SK-N-SH treated with all-trans-retinoic acid at 6 μM for 48 hours (cell line): ENCODE data around the gene ALG11.

ENCODE experiments used
- ATAC-seq: fragments of 200-7000 bp; cut with Tn5 transposase; 3 replicates; pipeline ENCODE4 v1.9.1; 2020; ENCODE audit warnings: mild to moderate bottlenecking, moderate library complexity
- ARNTL ChIP-seq: fragments of 450-650 bp; formaldehyde crosslinking; IDR thresholded peaks from 2 replicates; pipeline ENCODE4 v1.5.0; 2020; ENCODE audit warnings: low read depth, mild to moderate bottlenecking, moderate library complexity, borderline replicate concordance
- BACH2 ChIP-seq: fragments of 250-450 bp; sonication (Bioruptor Pico); IDR thresholded peaks from 2 replicates; pipeline ENCODE4 v1.9.0; 2021; ENCODE audit warnings: mild to moderate bottlenecking, borderline replicate concordance
- CREB5 ChIP-seq: fragments of 250-450 bp; sonication (Bioruptor Pico); IDR thresholded peaks from 2 replicates; pipeline ENCODE4 v1.5.1; 2020; ENCODE audit warnings: low read depth, mild to moderate bottlenecking, moderate library complexity
- CSDC2 ChIP-seq: fragments of 250-450 bp; sonication (Bioruptor Pico); IDR thresholded peaks from 2 replicates; pipeline ENCODE4 v1.5.0; 2020; ENCODE audit warnings: mild to moderate bottlenecking, moderate library complexity
- CSRNP3 ChIP-seq: fragments of 250-450 bp; sonication (Bioruptor Pico); IDR thresholded peaks from 2 replicates; pipeline ENCODE4 v1.5.1; 2021; ENCODE audit warnings: mild to moderate bottlenecking, moderate library complexity
- ESRRG ChIP-seq: fragments of 250-450 bp; sonication (Bioruptor Pico); IDR thresholded peaks from 2 replicates; pipeline ENCODE4 v1.6.1; 2021; ENCODE audit warnings: mild to moderate bottlenecking
- GLIS3 ChIP-seq: fragments of 250-450 bp; sonication (Bioruptor Pico); IDR thresholded peaks from 2 replicates; pipeline ENCODE4 v1.5.0; 2020; ENCODE audit warnings: mild to moderate bottlenecking, moderate library complexity
- ISL1 ChIP-seq: fragments of 250-450 bp; sonication (Bioruptor Pico); IDR thresholded peaks from 2 replicates; pipeline ENCODE4 v2.1.2; 2022; ENCODE audit warnings: mild to moderate bottlenecking, moderate library complexity
- OSR1 ChIP-seq: fragments of 250-450 bp; sonication (Bioruptor Pico); IDR thresholded peaks from 2 replicates; pipeline ENCODE4 v1.8.0; 2022; ENCODE audit warnings: moderate library complexity, mild to moderate bottlenecking, inconsistent platforms
- RARB ChIP-seq: fragments of 250-450 bp; sonication (Bioruptor Pico); IDR thresholded peaks from 2 replicates; pipeline ENCODE4 v1.8.0; 2021; ENCODE audit warnings: mild to moderate bottlenecking, moderate library complexity
- SNAI2 ChIP-seq: fragments of 250-450 bp; sonication (Bioruptor Pico); IDR thresholded peaks from 2 replicates; pipeline ENCODE4 v1.5.0; 2020; ENCODE audit warnings: mild to moderate bottlenecking, moderate library complexity
- TCF4 ChIP-seq: fragments of 250-450 bp; sonication (Bioruptor Pico); IDR thresholded peaks from 2 replicates; pipeline ENCODE4 v1.8.0; 2021; ENCODE audit warnings: mild to moderate bottlenecking, moderate library complexity, borderline replicate concordance
- TOX ChIP-seq: fragments of 250-450 bp; sonication (Bioruptor Pico); IDR thresholded peaks from 2 replicates; pipeline ENCODE4 v1.8.0; 2021; ENCODE audit warnings: mild to moderate bottlenecking, moderate library complexity, borderline replicate concordance
- TSHZ2 ChIP-seq: fragments of 250-450 bp; sonication (Bioruptor Pico); IDR thresholded peaks from 2 replicates; pipeline ENCODE4 v1.5.0; 2020; ENCODE audit warnings: mild to moderate bottlenecking, moderate library complexity
- ZFP3 ChIP-seq: fragments of 250-450 bp; sonication (Bioruptor Pico); IDR thresholded peaks from 2 replicates; pipeline ENCODE4 v1.5.0; 2020; ENCODE audit warnings: mild to moderate bottlenecking, moderate library complexity
- ZNF565 ChIP-seq: fragments of 450-650 bp; formaldehyde crosslinking; conservative IDR thresholded peaks from 2 replicates; pipeline ENCODE4 v1.5.0; 2020; ENCODE audit warnings: low read depth, mild to moderate bottlenecking, moderate library complexity
- ZNF8 ChIP-seq: fragments of 450-650 bp; formaldehyde crosslinking; IDR thresholded peaks from 2 replicates; pipeline ENCODE4 v1.5.0; 2020; ENCODE audit warnings: mild to moderate bottlenecking, moderate library complexity
- TF ChIP-seq, protein P1 (sequence below): fragments of 250-450 bp; sonication (Bioruptor Pico); IDR thresholded peaks from 2 replicates; pipeline ENCODE4 v1.8.0; 2021; ENCODE audit warnings: low read depth, mild to moderate bottlenecking, moderate library complexity, borderline replicate concordance
- TF ChIP-seq, protein P2 (sequence below): fragments of 250-450 bp; sonication (Bioruptor Pico); IDR thresholded peaks from 2 replicates; pipeline ENCODE4 v1.8.0; 2020; ENCODE audit warnings: mild to moderate bottlenecking, moderate library complexity, borderline replicate concordance

Gene ALG11

GRCh38 chr13:52004511-52005170 is 7.6 kb upstream of the ALG11 start:
- TF ChIP-seq ZNF565 (CRISPR knock-in tag) (no peak), CREB5 (no peak), BACH2 (CRISPR knock-in tag) (no peak), ESRRG (CRISPR knock-in tag) (no peak)
- TF ChIP-seq, all 23 proteins: peak for 0
- no peak for ATAC-seq

DNA sequence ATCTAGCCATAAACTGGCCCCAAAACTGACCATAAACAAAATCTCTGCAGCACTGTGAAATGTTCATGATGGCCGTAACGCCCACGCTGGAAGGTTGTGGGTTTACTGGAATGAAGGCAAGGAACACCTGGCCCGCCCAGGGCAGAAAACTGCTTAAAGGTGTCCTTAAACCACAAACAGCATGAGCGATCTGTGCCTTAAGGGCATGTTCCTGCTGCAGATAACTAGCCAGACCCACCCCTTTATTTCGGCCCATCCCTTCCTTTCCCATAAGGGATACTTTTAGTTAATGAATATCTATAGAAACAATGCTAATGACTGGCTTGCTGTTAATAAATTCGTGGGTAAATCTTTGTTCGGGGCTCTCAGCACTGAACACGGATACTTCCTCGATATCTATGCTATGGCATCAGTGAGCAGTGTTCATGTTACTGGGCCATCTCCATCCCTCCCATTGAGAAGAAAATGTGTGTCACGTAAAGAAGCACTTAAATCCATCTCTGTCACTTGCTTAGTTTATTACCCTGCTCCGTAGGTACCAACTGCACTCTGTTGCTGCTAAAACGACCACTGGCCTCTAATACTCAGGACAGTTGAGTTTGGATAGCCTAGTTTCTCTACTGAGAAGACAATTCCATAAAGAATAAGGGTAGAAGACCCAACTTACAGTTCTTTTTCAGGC is 6.2 kb upstream of the ALG11 start:
- TF ChIP-seq SNAI2 (CRISPR knock-in tag): no peak
- TF ChIP-seq TCF4: no peak
- no peak for TF ChIP-seq BACH2 (CRISPR knock-in tag)
- TF ChIP-seq ARNTL: no peak
- TF ChIP-seq RARB (CRISPR knock-in tag): no peak
- TF ChIP-seq CREB5: no peak
- no peak for TF ChIP-seq ESRRG (CRISPR knock-in tag)
- no peak for TF ChIP-seq ISL1 (CRISPR knock-in tag)
- no peak for TF ChIP-seq TOX (CRISPR knock-in tag)
- no peak for TF ChIP-seq ZNF8 (CRISPR knock-in tag)
- no peak for TF ChIP-seq CSRNP3 (CRISPR knock-in tag)
- no peak for TF ChIP-seq GLIS3 (CRISPR knock-in tag)
- no peak for TF ChIP-seq CSDC2 (CRISPR knock-in tag)
- no peak for ATAC-seq

GRCh38 chr13:52006523-52007245 is 5.5 kb upstream of the ALG11 start:
- ATAC-seq: no peak
- TF ChIP-seq ZNF8 (CRISPR knock-in tag): no peak
- TF ChIP-seq OSR1 (CRISPR knock-in tag): no peak
- no peak for TF ChIP-seq GLIS3 (CRISPR knock-in tag)
- TF ChIP-seq ZNF565 (CRISPR knock-in tag): no peak
- TF ChIP-seq, protein P1, sequence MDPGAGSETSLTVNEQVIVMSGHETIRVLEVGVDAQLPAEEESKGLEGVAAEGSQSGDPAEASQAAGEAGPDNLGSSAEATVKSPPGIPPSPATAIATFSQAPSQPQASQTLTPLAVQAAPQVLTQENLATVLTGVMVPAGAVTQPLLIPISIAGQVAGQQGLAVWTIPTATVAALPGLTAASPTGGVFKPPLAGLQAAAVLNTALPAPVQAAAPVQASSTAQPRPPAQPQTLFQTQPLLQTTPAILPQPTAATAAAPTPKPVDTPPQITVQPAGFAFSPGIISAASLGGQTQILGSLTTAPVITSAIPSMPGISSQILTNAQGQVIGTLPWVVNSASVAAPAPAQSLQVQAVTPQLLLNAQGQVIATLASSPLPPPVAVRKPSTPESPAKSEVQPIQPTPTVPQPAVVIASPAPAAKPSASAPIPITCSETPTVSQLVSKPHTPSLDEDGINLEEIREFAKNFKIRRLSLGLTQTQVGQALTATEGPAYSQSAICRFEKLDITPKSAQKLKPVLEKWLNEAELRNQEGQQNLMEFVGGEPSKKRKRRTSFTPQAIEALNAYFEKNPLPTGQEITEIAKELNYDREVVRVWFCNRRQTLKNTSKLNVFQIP (CRISPR knock-in tag): no peak
- TF ChIP-seq ISL1 (CRISPR knock-in tag): no peak
- TF ChIP-seq CREB5: no peak
- no peak for TF ChIP-seq ZFP3 (CRISPR knock-in tag)
- TF ChIP-seq, protein P2, sequence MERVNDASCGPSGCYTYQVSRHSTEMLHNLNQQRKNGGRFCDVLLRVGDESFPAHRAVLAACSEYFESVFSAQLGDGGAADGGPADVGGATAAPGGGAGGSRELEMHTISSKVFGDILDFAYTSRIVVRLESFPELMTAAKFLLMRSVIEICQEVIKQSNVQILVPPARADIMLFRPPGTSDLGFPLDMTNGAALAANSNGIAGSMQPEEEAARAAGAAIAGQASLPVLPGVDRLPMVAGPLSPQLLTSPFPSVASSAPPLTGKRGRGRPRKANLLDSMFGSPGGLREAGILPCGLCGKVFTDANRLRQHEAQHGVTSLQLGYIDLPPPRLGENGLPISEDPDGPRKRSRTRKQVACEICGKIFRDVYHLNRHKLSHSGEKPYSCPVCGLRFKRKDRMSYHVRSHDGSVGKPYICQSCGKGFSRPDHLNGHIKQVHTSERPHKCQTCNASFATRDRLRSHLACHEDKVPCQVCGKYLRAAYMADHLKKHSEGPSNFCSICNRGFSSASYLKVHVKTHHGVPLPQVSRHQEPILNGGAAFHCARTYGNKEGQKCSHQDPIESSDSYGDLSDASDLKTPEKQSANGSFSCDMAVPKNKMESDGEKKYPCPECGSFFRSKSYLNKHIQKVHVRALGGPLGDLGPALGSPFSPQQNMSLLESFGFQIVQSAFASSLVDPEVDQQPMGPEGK: no peak
- no peak for TF ChIP-seq CSRNP3 (CRISPR knock-in tag)
- TF ChIP-seq BACH2 (CRISPR knock-in tag): no peak
- no peak for TF ChIP-seq ESRRG (CRISPR knock-in tag)
- no peak for TF ChIP-seq TCF4
- TF ChIP-seq TSHZ2: no peak
